Stimulated activated CD8-positive, alpha-beta memory T cell treated with anti-CD3 and anti-CD28 coated beads, Interleukin-12 subunit alpha, Interleukin-12 subunit beta, amount 100 ng/mL, for 24 hours (primary cell): ENCODE data around the gene METTL1.
"Not testable (repeated sequence)": the region's sequence is repeated elsewhere in the genome, so short reads cannot be mapped to it uniquely, and the experiment has no call there.

Experiments
- DNase-seq: peaks from one replicate; pipeline ENCODE4 v3.0.0-alpha.2; 2020; ENCODE audit errors: extremely low read depth

The METTL1 gene

GRCh38 chr12:57771873-57772428, at the start of gene METTL1:
TSS of gene METTL1 (minus strand) at chr12:57772105. CDS start at chr12:57772083, 22 bp downstream.
- peak; percentile 85 for DNase-seq

GRCh38 chr12:57821015-57821414, 49.1 kb upstream of the METTL1 start:
- DNase-seq: not testable (repeated sequence)

- DNase-seq: not testable (repeated sequence)
Observed at GRCh38 chr12:57820119-57820518, 48.2 kb upstream of the METTL1 start.

GRCh38 chr12:57817990-57818331, 46.1 kb upstream of the METTL1 start:
- DNase-seq: not testable (repeated sequence)

- DNase-seq: no peak
Observed at GRCh38 chr12:57817261-57817989, 45.5 kb upstream of the METTL1 start.

- DNase-seq: no peak
Observed at GRCh38 chr12:57816855-57817151, 44.9 kb upstream of the METTL1 start.

- DNase-seq: no peak
Observed at GRCh38 chr12:57816001-57816854, 44.3 kb upstream of the METTL1 start.

GRCh38 chr12:57815177-57816000, 43.5 kb upstream of the METTL1 start:
- no peak for DNase-seq

GRCh38 chr12:57813971-57814772, 42.3 kb upstream of the METTL1 start:
- no peak for DNase-seq

- DNase-seq: no peak
Observed at GRCh38 chr12:57813111-57813970, 41.4 kb upstream of the METTL1 start.

- DNase-seq: no peak
Observed at GRCh38 chr12:57811028-57811755, 39.3 kb upstream of the METTL1 start.

- no peak for DNase-seq
Observed at GRCh38 chr12:57810450-57810849, 38.5 kb upstream of the METTL1 start.

GRCh38 chr12:57809425-57809824, 37.5 kb upstream of the METTL1 start:
- no peak for DNase-seq

GRCh38 chr12:57808351-57808750, 36.4 kb upstream of the METTL1 start:
- DNase-seq: no peak

- DNase-seq: no peak
Observed at GRCh38 chr12:57807285-57807684, 35.4 kb upstream of the METTL1 start.

- no peak for DNase-seq
Observed at GRCh38 chr12:57806677-57807076, 34.8 kb upstream of the METTL1 start.

- DNase-seq: no peak
Observed at GRCh38 chr12:57803319-57803893, 31.5 kb upstream of the METTL1 start.

GRCh38 chr12:57802607-57803006, 30.7 kb upstream of the METTL1 start:
- DNase-seq: no peak

GRCh38 chr12:57800965-57801364, 29.1 kb upstream of the METTL1 start:
- no peak for DNase-seq
